PC-3 (cell line): ENCODE measurements around the gene FRMD4B. TPM values are rescaled to one million over a fixed set of nuclear protein-coding genes. Genes with fewer than 3 reads are reported as not detected.
A peak's percentile ranks its signal among the peaks of the same experiment; 100 is the strongest.

ENCODE experiments used
- ATAC-seq: fragments of 200-7000 bp; cut with Tn5 transposase; 2 replicates; pipeline ENCODE4 v1.9.1; 2020; ENCODE audit warnings: mild to moderate bottlenecking, moderate library complexity
- BruUV-seq: library from RNA; stranded (reverse); fragments of 400-500 nt; replicated peaks from 2 replicates; lab custom pipeline; 2021; lab: Mats Ljungman, UMichigan
- CTCF ChIA-PET: fragments of 300-600 bp; sonication (Branson Sonifier 250); formaldehyde crosslinking; loops from one replicate; lab custom pipeline; 2022; ENCODE audit warnings: antibody characterized with exemption; lab: Charles Lee
- POLR2A ChIA-PET: fragments of 300-600 bp; sonication (Branson Sonifier 250); formaldehyde crosslinking; loops from one replicate; lab custom pipeline; 2022; ENCODE audit warnings: antibody characterized with exemption; ENCODE audit not compliant: unreplicated experiment; lab: Charles Lee
- DNase-seq: peaks from one replicate; pipeline ENCODE4 v3.0.0-alpha.2; 2015
- H2AFZ ChIP-seq: fragments of 300-600 bp; sonication (generic); 2 replicates; pipeline ENCODE4 v1.6.0; 2016; ENCODE audit warnings: antibody characterized with exemption, low read length
- H3F3A ChIP-seq: fragments of 300-600 bp; sonication (generic); one replicate; pipeline ENCODE4 v1.6.0; 2017; ENCODE audit warnings: antibody characterized with exemption, low read length, control low read depth, mild to moderate bottlenecking; ENCODE audit not compliant: unreplicated experiment
- H3K27ac ChIP-seq: fragments of 300-600 bp; sonication (generic); 2 replicates; pipeline ENCODE4 v1.5.1; 2016; ENCODE audit warnings: mild to moderate bottlenecking, low read length
- H3K27me3 ChIP-seq: fragments of 300-600 bp; sonication (generic); 2 replicates; pipeline ENCODE4 v1.6.1; 2016; ENCODE audit warnings: low read length, mixed read lengths
- H3K36me3 ChIP-seq: fragments of 300-600 bp; sonication (generic); 2 replicates; pipeline ENCODE4 v1.6.1; 2016; ENCODE audit warnings: low read depth, mixed run types, low read length, mixed read lengths
- H3K4me1 ChIP-seq: fragments of 300-600 bp; sonication (generic); 2 replicates; pipeline ENCODE4 v1.5.1; 2016; ENCODE audit warnings: low read length; ENCODE audit not compliant: insufficient read depth
- H3K4me2 ChIP-seq: fragments of 300-600 bp; sonication (generic); 2 replicates; pipeline ENCODE4 v1.6.0; 2016; ENCODE audit warnings: low read length
- H3K4me3 ChIP-seq: fragments of 300-600 bp; sonication (generic); 2 replicates; pipeline ENCODE4 v1.5.1; 2016; ENCODE audit warnings: mild to moderate bottlenecking, low read length, mixed read lengths
- H3K79me2 ChIP-seq: fragments of 300-600 bp; sonication (generic); 2 replicates; pipeline ENCODE4 v1.6.1; 2017; ENCODE audit warnings: low read length, mixed read lengths
- H3K9ac ChIP-seq: fragments of 300-600 bp; sonication (generic); 2 replicates; pipeline ENCODE4 v1.6.0; 2016; ENCODE audit warnings: mild to moderate bottlenecking, low read length
- H3K9me2 ChIP-seq: fragments of 300-600 bp; sonication (generic); replicated peaks from 2 replicates; pipeline ENCODE4 v1.6.1; 2016; ENCODE audit warnings: mixed run types, low read length, mixed read lengths
- H3K9me3 ChIP-seq: fragments of 300-600 bp; sonication (generic); 2 replicates; pipeline ENCODE4 v1.6.1; 2016; ENCODE audit warnings: low read length, mixed read lengths
- H4K20me1 ChIP-seq: fragments of 300-600 bp; sonication (generic); 2 replicates; pipeline ENCODE4 v1.6.1; 2016; ENCODE audit warnings: low read length, mixed read lengths
- EZH2 ChIP-seq: fragments of 300-600 bp; sonication (generic); IDR thresholded peaks from one replicate; pipeline ENCODE4 v1.6.1; 2017; ENCODE audit warnings: antibody characterized with exemption, mild to moderate bottlenecking, low read length; ENCODE audit not compliant: unreplicated experiment
- EZH2phosphoT487 ChIP-seq: fragments of 300-600 bp; sonication (generic); IDR thresholded peaks from 2 replicates; pipeline ENCODE4 v1.6.1; 2018; ENCODE audit warnings: mild to moderate bottlenecking, antibody characterized with exemption, low read length, borderline replicate concordance
- intact Hi-C: fragments of 100-400 bp; cut with micrococcal nuclease; formaldehyde crosslinking; loops from 2 replicates; pipeline ENCODE4 v1.9.0; 2023
- total RNA-seq: library from RNA; depleted of rRNA; stranded (reverse); fragments of >200 nt; gene quantifications from 2 replicates; pipeline ENCODE4 v1.2.3, GENCODE V29; 2014
- TF ChIP-seq, protein P1 (sequence below): fragments of 300-600 bp; sonication (generic); conservative IDR thresholded peaks from 2 replicates; pipeline ENCODE4 v1.5.1; 2017; ENCODE audit warnings: antibody characterized with exemption, low read depth, mild to moderate bottlenecking, low read length

The FRMD4B gene
- total RNA-seq, 1 experiment from 2014 or later, result 5.7 TPM

DNA sequence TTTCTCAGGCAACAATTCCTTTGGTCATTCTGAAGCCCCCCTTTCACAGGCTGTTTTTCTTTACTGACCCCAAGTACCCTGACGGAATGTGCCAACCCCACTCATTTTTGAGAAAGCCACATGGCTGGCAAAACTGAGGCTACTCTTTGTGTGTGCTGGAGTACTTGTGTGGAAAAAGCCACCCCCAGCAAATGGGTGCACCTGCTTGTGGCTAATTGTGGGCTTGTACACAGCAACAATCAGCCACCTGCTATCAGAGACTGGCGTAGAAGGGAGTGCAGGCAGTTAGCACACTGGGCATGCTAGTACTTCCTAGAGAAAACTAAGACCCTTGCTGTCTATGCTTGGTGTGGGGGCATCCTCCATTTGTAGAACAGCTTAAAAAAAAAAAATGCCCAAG lies 153.4 kb downstream of the FRMD4B start:
- H3K36me3 ChIP-seq, result no peaks in the 10 kb centered on the region
- no peaks in the 10 kb centered on the region for H3K79me2 ChIP-seq
- H3K27me3 ChIP-seq, result no peaks in the 10 kb centered on the region
- DNase-seq (no peak), ATAC-seq (no peak)
- no peak overlapping the region for H3K27ac ChIP-seq
- CTCF ChIA-PET, result interaction anchor here (0.6 kb wide), 1 partner anchor 130 kb away, joined by 4 read pairs; no protein-coding TSS in a partner anchor
- TF ChIP-seq EZH2phosphoT487, result no peak
- TF ChIP-seq EZH2, result no peak
- TF ChIP-seq, protein P1, sequence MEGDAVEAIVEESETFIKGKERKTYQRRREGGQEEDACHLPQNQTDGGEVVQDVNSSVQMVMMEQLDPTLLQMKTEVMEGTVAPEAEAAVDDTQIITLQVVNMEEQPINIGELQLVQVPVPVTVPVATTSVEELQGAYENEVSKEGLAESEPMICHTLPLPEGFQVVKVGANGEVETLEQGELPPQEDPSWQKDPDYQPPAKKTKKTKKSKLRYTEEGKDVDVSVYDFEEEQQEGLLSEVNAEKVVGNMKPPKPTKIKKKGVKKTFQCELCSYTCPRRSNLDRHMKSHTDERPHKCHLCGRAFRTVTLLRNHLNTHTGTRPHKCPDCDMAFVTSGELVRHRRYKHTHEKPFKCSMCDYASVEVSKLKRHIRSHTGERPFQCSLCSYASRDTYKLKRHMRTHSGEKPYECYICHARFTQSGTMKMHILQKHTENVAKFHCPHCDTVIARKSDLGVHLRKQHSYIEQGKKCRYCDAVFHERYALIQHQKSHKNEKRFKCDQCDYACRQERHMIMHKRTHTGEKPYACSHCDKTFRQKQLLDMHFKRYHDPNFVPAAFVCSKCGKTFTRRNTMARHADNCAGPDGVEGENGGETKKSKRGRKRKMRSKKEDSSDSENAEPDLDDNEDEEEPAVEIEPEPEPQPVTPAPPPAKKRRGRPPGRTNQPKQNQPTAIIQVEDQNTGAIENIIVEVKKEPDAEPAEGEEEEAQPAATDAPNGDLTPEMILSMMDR, result no peak
- H3K4me3 ChIP-seq, result no peak overlapping the region
- no peak overlapping the region for H2AFZ ChIP-seq
- no peaks in the 10 kb centered on the region for H3K9me3 ChIP-seq
- POLR2A ChIA-PET, result no interaction called here
- peaks cover 11% of the 10 kb centered on the region for H3K4me1 ChIP-seq
- H3K4me2 ChIP-seq, result no peak overlapping the region
- no peaks in the 10 kb centered on the region for H3F3A ChIP-seq
- BruUV-seq, result no TSS peak
- no peak overlapping the region for H3K9ac ChIP-seq
- no peaks in the 10 kb centered on the region for H3K9me2 ChIP-seq
- intact Hi-C loops, result no loop called here
- no peaks in the 10 kb centered on the region for H4K20me1 ChIP-seq

DNA sequence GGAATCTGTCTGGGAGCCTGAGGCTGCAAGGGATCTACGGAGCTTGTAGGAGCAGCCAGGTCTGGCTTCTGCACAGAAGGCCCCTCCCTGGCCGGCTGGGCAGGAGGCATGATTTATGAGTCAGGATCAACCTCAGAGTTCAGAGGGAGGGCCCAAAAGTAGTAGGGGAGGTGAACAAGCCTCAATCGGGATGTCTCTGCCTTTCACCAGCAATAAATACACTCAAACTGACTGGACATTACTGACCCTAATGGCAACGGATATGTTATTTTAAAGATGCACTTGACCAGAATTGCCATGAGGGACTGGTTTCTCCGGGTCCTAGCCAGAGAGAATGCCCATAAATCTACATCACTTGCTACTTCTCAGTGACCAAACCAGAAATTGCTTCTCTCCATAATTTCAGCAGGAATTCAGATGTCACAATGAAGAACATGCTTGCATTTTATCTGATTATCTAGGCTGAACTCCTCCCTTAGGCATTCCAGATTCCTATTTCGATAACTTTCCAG lies 153.9 kb downstream of the FRMD4B start:
- no peaks in the 10 kb centered on the region for H3F3A ChIP-seq
- H3K9me2 ChIP-seq, result no peaks in the 10 kb centered on the region
- ChIA-PET POLR2A (no interaction called here), CTCF (interaction anchor here (0.6 kb wide), 1 partner anchor 131 kb away, joined by 4 read pairs; no protein-coding TSS in a partner anchor)
- no peak overlapping the region for H3K4me3 ChIP-seq
- no peaks in the 10 kb centered on the region for H4K20me1 ChIP-seq
- peak; percentile 62 for DNase-seq
- 0 out of 2 replicates have a peak overlapping the region, but pooled peaks have one; percentile 34 for H3K4me2 ChIP-seq
- H3K4me1 ChIP-seq, result peaks cover 11% of the 10 kb centered on the region
- H3K79me2 ChIP-seq, result no peaks in the 10 kb centered on the region
- intact Hi-C loops, result no loop called here
- H3K36me3 ChIP-seq, result no peaks in the 10 kb centered on the region
- H3K27ac ChIP-seq, result no peak overlapping the region
- ATAC-seq, result peak; percentile 79
- H3K9ac ChIP-seq, result no peak overlapping the region
- no peak for TF ChIP-seq EZH2phosphoT487
- TF ChIP-seq, protein P1, result no peak
- no peak for TF ChIP-seq EZH2
- H3K27me3 ChIP-seq, result no peaks in the 10 kb centered on the region
- H3K9me3 ChIP-seq, result no peaks in the 10 kb centered on the region
- no TSS peak for BruUV-seq
- H2AFZ ChIP-seq, result no peak overlapping the region

DNA sequence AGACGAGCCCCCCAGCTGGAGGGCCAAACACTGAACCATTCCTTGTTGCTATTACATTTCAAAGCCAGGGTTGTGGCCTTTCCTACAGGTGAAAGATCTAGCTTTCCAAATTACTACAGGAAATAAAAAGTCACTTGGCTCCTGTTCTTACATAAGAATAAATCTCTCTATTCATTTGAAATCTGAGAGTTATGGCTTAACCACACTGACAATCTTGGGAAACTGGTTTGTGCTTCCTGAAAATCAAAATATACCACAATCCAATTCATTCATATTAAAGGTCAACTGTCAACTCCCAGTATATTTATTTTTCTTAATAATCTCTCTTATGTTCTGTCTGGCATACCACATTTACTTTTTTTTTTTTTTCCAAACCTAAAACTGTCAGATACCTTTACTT lies 159.8 kb downstream of the FRMD4B start:
- POLR2A ChIA-PET, result no interaction called here
- Histone ChIP-seq H3K9ac (no peak overlapping the region), H3K4me2 (peak overlapping the region; percentile 66), H3K27me3 (no peaks in the 10 kb centered on the region), H3K4me1 (peaks cover 13% of the 10 kb centered on the region), H3K9me2 (no peaks in the 10 kb centered on the region), H2AFZ (no peak overlapping the region), H4K20me1 (no peaks in the 10 kb centered on the region), H3K36me3 (no peaks in the 10 kb centered on the region), H3K9me3 (no peaks in the 10 kb centered on the region), H3K79me2 (no peaks in the 10 kb centered on the region), H3F3A (no peaks in the 10 kb centered on the region), H3K27ac (peak overlapping the region; percentile 62), H3K4me3 (no peak overlapping the region)
- DNase-seq (peak; percentile 67), ATAC-seq (peak; percentile 48; the same call in 1 of the 2 replicates)
- BruUV-seq, result no TSS peak
- no peak for TF ChIP-seq EZH2phosphoT487
- TF ChIP-seq EZH2, result no peak
- TF ChIP-seq, protein P1, result no peak
- CTCF ChIA-PET, result no interaction called here
- intact Hi-C loops, result no loop called here
